Caco-2 (cell line): ENCODE results near the gene PPFIA1. TPM values are rescaled to one million over a fixed set of nuclear protein-coding genes. Genes with fewer than 3 reads are reported as not detected.

ENCODE experiments used
- BruUV-seq: library from RNA; stranded (reverse); fragments of 400-500 nt; replicated peaks from 2 replicates; lab custom pipeline; 2021; lab: Mats Ljungman, UMichigan
- CTCF ChIA-PET: fragments of 300-600 bp; sonication (Branson Sonifier 250); formaldehyde crosslinking; loops from one replicate; lab custom pipeline; 2022; ENCODE audit warnings: antibody characterized with exemption; lab: Charles Lee
- POLR2A ChIA-PET: fragments of 300-600 bp; sonication (Branson Sonifier 250); formaldehyde crosslinking; loops from one replicate; lab custom pipeline; 2022; ENCODE audit warnings: antibody characterized with exemption; lab: Charles Lee
- DNase-seq, 2 experiments: peaks; one replicate each; pipeline versions ENCODE4 v3.0.0 to v3.0.0-alpha.2; 2020 to 2022
- H3K27me3 ChIP-seq: replicated peaks from 2 replicates; pipeline ENCODE4 v1.6.0; 2011; ENCODE audit warnings: low read length; ENCODE audit not compliant: control insufficient read depth, insufficient read depth
- H3K36me3 ChIP-seq: 2 replicates; pipeline ENCODE4 v1.5.1; 2011; ENCODE audit warnings: low read length; ENCODE audit not compliant: control insufficient read depth, insufficient read depth
- H3K4me1 ChIP-seq: fragments of 250-450 bp; sonication (Bioruptor Pico); 2 replicates; pipeline ENCODE4 v1.5.1; 2020; ENCODE audit warnings: mild to moderate bottlenecking
- H3K4me3 ChIP-seq: 2 replicates; pipeline ENCODE4 v1.5.1; 2011; ENCODE audit warnings: low read depth, mild to moderate bottlenecking, control low read depth, low read length
- H3K9me3 ChIP-seq: fragments of 250-450 bp; sonication (Bioruptor Pico); 2 replicates; pipeline ENCODE4 v1.5.1; 2020; ENCODE audit warnings: mild to moderate bottlenecking, moderate library complexity
- H3K27ac Mint-ChIP-seq: one replicate; pipeline ENCODE4 v1.8.0; 2022; ENCODE audit warnings: mixed read lengths; ENCODE audit not compliant: unreplicated experiment
- H3K27me3 Mint-ChIP-seq: one replicate; pipeline ENCODE4 v1.8.0; 2022; ENCODE audit warnings: mixed read lengths; ENCODE audit not compliant: insufficient read depth, unreplicated experiment
- H3K36me3 Mint-ChIP-seq: one replicate; pipeline ENCODE4 v1.8.0; 2022; ENCODE audit warnings: mild to moderate bottlenecking, mixed read lengths; ENCODE audit not compliant: insufficient read depth, unreplicated experiment
- H3K4me1 Mint-ChIP-seq: one replicate; pipeline ENCODE4 v1.8.0; 2022; ENCODE audit warnings: low read depth, mixed read lengths; ENCODE audit not compliant: unreplicated experiment
- H3K4me3 Mint-ChIP-seq: one replicate; pipeline ENCODE4 v1.8.0; 2022; ENCODE audit warnings: mild to moderate bottlenecking, moderate library complexity, mixed read lengths; ENCODE audit not compliant: unreplicated experiment
- H3K9me3 Mint-ChIP-seq: one replicate; pipeline ENCODE4 v1.8.0; 2022; ENCODE audit warnings: mixed read lengths; ENCODE audit not compliant: unreplicated experiment
- intact Hi-C: fragments of 100-400 bp; cut with micrococcal nuclease; formaldehyde crosslinking; loops from one replicate; pipeline ENCODE4 v1.10.0; 2022; ENCODE audit not compliant: unreplicated experiment
- total RNA-seq: library from RNA; stranded (reverse); gene quantifications from 2 replicates; pipeline ENCODE4 v1.2.3, GENCODE V29; 2022
- TF ChIP-seq, protein P1 (sequence below), 2 experiments: fragments of 200-600 bp in 1 of 2; IDR thresholded peaks; 1 replicate in 1 of 2; 2 replicates in 1 of 2; pipeline versions ENCODE4 v1.5.1 to v1.8.0; 2011 to 2022; ENCODE audit warnings: antibody characterized with exemption in 1 of 2, control low read depth in 1 of 2, inconsistent platforms in 1 of 2, low read depth in 1 of 2, low read length in 1 of 2, mild to moderate bottlenecking in 1 of 2, moderate library complexity in 1 of 2; ENCODE audit not compliant: insufficient read depth in 1 of 2, severe bottlenecking in 1 of 2, unreplicated experiment in 1 of 2

The PPFIA1 gene
- total RNA-seq, 1 experiment from 2014 or later, result 148 TPM

DNA sequence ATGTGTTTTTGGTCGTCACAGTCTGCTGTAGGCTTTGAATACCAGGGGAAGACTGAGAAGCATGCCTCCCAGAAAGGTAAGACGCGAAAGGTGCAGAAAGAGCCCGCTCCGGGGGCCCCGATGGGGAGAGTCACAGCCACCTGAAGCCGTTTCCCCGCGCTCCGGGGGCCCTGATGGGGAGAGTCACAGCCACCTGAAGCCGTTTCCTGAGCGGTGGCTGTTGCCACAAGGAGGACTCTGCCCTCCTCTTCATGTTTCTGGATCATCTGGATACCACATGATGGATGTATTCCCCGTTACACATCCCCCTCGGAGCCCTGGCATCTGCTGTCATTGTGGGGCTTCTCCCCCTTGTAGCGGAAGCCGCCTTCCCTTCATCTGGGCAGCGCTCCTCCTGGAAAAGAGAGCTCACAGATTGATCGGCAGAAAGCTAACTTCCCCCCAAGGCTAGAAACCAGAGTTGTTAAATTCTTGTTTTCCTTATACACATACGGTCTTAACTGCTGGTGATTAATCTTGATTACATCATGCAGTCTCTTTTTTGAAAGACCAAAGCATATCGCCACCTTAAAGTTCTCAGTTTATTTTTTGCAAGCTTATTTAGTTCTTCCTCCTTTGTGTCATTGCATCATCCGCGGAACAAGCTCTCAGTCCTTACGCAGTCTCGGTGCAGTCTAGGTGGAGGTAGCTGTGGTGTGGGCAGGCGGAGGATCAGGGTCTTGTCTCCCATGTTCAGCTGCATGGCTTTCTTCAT, 145.3 kb downstream of the PPFIA1 start:
- H3K36me3 ChIP-seq, result peaks cover 26% of the 10 kb centered on the region
- Mint-ChIP-seq H3K36me3 (peaks cover 98% of the 10 kb centered on the region), H3K4me3 (no peak overlapping the region), H3K27me3 (no peaks in the 10 kb centered on the region), H3K9me3 (no peaks in the 10 kb centered on the region), H3K27ac (peak overlapping the region; percentile 17), H3K4me1 (no peaks in the 10 kb centered on the region)
- ChIA-PET POLR2A (no interaction called here), CTCF (interaction anchor here (0.6 kb wide), 1 partner anchor 12 kb away, joined by 9 read pairs; no protein-coding TSS in a partner anchor)
- no peaks in the 10 kb centered on the region for H3K27me3 ChIP-seq
- TF ChIP-seq, protein P1, sequence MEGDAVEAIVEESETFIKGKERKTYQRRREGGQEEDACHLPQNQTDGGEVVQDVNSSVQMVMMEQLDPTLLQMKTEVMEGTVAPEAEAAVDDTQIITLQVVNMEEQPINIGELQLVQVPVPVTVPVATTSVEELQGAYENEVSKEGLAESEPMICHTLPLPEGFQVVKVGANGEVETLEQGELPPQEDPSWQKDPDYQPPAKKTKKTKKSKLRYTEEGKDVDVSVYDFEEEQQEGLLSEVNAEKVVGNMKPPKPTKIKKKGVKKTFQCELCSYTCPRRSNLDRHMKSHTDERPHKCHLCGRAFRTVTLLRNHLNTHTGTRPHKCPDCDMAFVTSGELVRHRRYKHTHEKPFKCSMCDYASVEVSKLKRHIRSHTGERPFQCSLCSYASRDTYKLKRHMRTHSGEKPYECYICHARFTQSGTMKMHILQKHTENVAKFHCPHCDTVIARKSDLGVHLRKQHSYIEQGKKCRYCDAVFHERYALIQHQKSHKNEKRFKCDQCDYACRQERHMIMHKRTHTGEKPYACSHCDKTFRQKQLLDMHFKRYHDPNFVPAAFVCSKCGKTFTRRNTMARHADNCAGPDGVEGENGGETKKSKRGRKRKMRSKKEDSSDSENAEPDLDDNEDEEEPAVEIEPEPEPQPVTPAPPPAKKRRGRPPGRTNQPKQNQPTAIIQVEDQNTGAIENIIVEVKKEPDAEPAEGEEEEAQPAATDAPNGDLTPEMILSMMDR (IDR thresholded peaks at IDR 0.05; ENCODE audit: insufficient read depth in 1 of 2, low read depth in 1 of 2, low read length in 1 of 2, severe bottlenecking in 1 of 2, unreplicated experiment in 1 of 2), result no peak
- BruUV-seq, result no TSS peak
- DNase-seq, result no peak
- H3K9me3 ChIP-seq, result no peaks in the 10 kb centered on the region
- no peak overlapping the region for H3K4me3 ChIP-seq
- intact Hi-C loops, result no loop called here
- no peaks in the 10 kb centered on the region for H3K4me1 ChIP-seq

DNA sequence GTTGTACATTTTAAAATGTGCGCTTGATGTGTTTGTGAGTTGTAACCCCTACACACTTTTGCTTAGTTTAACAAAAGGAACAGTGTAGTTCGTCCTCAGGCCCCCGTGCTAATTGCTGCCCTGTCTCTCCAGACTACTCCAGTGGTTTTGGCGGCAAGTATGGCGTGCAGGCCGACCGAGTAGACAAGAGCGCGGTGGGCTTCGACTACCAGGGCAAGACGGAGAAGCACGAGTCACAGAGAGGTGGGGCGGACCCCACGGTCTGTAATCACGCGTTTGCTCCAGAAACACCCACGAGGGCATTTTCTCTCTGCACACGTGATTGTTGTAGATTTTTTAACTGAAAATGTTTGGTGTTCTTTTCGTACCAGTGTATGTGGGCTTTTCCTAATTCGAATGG, 146.4 kb downstream of the PPFIA1 start:
- H3K4me1 ChIP-seq, result no peaks in the 10 kb centered on the region
- BruUV-seq, result no TSS peak
- no peak overlapping the region for H3K27ac Mint-ChIP-seq
- H3K36me3 Mint-ChIP-seq, result peaks cover 100% of the 10 kb centered on the region
- CTCF ChIA-PET, result no interaction called here
- no peak overlapping the region for H3K4me3 ChIP-seq
- DNase-seq, result no peak
- POLR2A ChIA-PET, result no interaction called here
- no peaks in the 10 kb centered on the region for H3K9me3 ChIP-seq
- no peaks in the 10 kb centered on the region for H3K4me1 Mint-ChIP-seq
- H3K27me3 Mint-ChIP-seq, result no peaks in the 10 kb centered on the region
- no peaks in the 10 kb centered on the region for H3K27me3 ChIP-seq
- intact Hi-C loops, result no loop called here
- peaks cover 28% of the 10 kb centered on the region for H3K36me3 ChIP-seq
- H3K9me3 Mint-ChIP-seq, result no peaks in the 10 kb centered on the region
- TF ChIP-seq, protein P1 (IDR thresholded peaks at IDR 0.05; ENCODE audit: insufficient read depth in 1 of 2, low read depth in 1 of 2, low read length in 1 of 2, severe bottlenecking in 1 of 2, unreplicated experiment in 1 of 2), result no peak
- no peak overlapping the region for H3K4me3 Mint-ChIP-seq

DNA sequence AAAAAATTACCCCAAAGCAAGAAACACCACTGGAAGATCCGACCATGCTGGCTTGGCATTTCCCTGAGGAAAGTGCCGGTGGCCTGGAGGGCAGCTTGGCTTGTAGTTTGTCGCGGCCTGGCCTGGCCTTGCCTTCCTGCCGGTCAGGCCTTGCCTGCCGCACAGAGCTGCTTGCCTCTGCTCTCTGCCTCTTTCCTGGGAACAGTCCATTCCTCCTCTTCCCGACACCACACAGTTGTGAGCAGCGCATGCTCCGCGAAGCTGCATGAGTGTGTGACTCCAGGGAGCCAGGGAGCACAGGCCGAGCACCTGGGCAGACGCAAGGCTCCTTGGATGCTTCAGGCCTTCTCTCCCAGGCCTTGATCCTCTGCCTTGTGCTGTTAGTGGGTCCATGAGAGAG, 147.6 kb downstream of the PPFIA1 start:
- TF ChIP-seq, protein P1 (IDR thresholded peaks at IDR 0.05; ENCODE audit: insufficient read depth in 1 of 2, low read depth in 1 of 2, low read length in 1 of 2, severe bottlenecking in 1 of 2, unreplicated experiment in 1 of 2), result no peak
- no peak overlapping the region for H3K4me3 ChIP-seq
- no peak overlapping the region for H3K4me3 Mint-ChIP-seq
- no peak overlapping the region for H3K27ac Mint-ChIP-seq
- H3K9me3 Mint-ChIP-seq, result no peaks in the 10 kb centered on the region
- no peaks in the 10 kb centered on the region for H3K4me1 ChIP-seq
- ChIA-PET CTCF (interaction anchor here (0.7 to 0.8 kb wide), 2 partner anchors 20 to 27 kb away, joined by 6 read pairs; partner anchors contain the start of gene CTTN), POLR2A (no interaction called here)
- peaks cover 28% of the 10 kb centered on the region for H3K36me3 ChIP-seq
- intact Hi-C loops, result no loop called here
- H3K4me1 Mint-ChIP-seq, result no peaks in the 10 kb centered on the region
- H3K27me3 Mint-ChIP-seq, result no peaks in the 10 kb centered on the region
- no peaks in the 10 kb centered on the region for H3K9me3 ChIP-seq
- H3K36me3 Mint-ChIP-seq, result peaks cover 100% of the 10 kb centered on the region
- no TSS peak for BruUV-seq
- DNase-seq, result no peak
- no peaks in the 10 kb centered on the region for H3K27me3 ChIP-seq
